ENCODE data around the gene PPM1J.

PPM1J gene

GRCh38 chr1:112704391-112704933 lies 10.7 kb downstream of the PPM1J start:
- DNase-seq = no peak

GRCh38 chr1:112703706-112704105 lies 11.4 kb downstream of the PPM1J start:
- no peak for DNase-seq

GRCh38 chr1:112702420-112703261 lies 12.5 kb downstream of the PPM1J start:
- no peak for DNase-seq

GRCh38 chr1:112702067-112702395 lies 13.1 kb downstream of the PPM1J start:
- no peak for DNase-seq

DNA sequence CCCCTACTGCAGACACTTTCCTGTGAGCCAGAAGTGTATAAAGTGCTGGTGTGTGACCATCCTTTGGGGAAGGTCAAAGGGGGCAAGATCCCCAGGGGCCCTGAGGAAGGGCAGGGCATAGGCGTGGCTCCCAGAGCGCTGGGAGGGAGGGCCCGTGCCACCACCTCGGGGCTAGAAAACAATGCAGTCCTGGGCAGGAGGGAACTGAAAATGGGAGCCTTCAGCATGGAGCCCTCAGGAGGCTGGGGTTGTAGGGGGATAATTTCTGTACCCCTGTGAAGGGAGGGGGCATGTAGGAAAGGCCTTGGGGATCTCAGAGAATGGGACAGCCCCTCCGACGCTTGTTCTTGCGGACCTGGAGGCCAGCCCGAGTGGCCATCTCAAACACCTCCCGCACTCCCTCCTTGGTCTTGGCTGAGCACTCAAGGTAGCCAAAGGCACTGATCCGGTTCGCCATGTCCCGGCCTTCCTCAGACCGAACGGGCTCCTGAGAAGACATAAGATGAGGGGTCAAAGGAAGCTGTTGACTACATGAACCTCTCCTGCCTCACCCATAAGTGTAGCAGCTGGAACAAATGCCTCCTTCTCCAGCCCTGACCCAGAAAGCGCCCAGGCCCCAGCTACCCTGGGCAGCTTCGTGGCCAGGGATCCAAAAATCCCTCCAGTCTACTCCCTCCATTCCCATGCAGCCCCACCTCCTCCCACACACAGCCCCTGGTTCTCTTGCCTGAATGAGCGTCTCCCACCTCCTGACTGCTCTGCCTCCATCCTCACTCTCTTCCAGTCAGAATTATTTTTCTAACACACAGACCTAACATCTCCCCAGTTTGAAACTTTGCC lies 13.7 kb downstream of the PPM1J start:
- DNase-seq = no peak

GRCh38 chr1:112700290-112701226 lies 14.6 kb downstream of the PPM1J start:
- DNase-seq = peak; percentile 80

DNA sequence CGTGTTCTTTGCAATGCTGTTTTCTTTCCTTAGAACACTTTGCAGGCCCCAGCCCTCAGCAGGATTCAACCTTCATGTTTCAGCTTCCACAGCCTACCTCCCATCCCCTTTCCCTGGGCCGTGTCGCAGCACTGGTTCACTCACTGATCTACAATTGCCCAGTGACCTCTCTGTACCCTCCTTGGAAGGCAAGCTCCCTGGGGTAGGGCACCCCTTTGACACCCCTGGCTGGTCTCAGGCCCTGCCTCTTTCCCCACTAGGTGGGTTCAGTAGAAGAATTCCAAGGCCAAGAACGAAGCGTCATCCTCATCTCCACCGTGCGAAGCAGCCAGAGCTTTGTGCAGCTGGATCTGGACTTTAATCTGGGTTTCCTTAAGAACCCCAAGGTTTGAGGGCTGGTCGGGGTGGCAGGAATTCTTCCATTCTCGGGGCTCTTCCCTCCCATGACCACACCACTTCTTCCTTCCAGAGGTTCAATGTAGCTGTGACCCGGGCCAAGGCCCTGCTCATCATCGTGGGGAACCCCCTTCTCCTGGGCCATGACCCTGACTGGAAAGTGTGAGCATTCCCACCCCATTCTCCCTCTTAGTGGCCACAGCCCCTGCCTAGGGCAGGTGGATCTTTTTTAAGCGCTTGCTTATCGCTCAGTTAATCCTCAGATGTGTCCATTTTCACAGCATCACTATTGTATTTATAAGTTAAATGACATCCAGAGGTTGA lies 15.5 kb downstream of the PPM1J start:
- DNase-seq = no peak

DNA sequence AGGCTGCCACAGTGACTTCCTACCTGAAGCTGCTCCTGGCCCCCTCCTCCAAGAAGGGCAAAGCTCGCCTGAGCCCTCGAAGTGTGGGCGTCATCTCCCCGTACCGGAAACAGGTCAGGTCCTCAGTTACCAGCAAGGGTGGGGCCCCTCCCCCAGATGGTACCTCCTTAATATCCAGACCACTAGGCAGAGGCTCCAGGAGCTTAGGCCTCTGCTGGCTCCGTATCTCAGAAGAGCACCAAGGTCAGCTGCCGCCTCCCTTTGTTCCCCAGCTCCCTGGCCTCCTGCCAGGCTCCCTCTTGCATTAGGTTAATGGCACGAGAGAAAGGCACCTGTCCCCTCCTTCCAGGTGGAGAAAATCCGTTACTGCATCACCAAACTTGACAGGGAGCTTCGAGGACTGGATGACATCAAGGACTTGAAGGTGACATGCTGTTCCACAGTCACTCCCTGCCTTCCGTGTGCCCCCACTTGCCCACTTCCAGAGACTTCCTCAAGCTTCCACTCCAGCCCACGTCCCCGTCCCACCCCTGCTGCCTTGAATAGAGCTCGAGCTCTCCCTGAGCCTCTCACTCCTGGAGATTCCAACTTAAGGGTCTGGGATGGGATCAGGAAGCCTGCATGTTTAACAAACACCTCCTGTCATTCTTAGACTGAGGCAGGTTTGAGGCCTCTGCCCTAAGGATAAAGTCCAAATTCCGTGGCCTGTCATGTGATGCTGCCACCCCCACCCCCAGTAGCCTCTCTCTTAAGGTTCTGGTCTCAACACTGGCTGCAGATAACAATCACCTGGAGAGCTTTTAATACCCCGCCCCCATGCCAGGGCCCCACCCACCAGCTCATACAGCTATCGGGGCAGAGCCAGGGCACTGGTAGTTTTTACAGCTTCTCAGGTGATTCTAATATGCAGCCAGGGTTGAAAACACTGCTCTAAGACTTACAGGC lies 16.5 kb downstream of the PPM1J start:
- DNase-seq = no peak

GRCh38 chr1:112697781-112698201 lies 17.3 kb downstream of the PPM1J start:
- DNase-seq = no peak

DNA sequence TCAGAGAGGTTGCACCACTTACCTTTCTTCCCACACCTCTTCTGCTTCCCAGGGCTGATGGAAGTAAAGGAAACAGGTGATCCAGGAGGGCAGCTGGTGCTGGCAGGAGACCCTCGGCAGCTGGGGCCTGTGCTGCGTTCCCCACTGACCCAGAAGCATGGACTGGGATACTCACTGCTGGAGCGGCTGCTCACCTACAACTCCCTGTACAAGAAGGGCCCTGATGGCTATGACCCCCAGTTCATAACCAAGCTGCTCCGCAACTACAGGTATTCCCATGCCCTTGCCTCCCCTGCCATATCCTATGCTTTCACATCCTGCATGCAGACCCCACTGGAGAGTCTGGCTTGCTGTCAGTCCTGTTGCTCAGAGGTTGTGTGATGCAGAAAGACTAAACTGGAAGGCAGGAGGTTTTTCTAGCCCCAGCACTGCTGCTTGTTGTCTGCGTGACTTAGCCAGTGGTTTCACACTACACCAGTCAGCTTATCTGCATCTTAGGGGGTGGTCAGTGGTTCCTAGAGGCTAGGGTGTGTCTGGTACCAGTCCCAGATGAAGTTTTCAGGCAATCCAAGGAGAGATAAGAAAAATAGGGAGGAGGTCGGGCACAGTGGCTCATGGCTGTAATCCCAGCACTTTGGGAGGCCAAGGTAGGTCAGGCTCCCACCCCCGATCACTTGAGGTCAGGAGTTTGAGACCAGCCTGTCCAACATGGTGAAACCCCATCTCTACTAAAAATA lies 18.4 kb downstream of the PPM1J start:
- no peak for DNase-seq

GRCh38 chr1:112695276-112695675 lies 19.9 kb downstream of the PPM1J start:
- no peak for DNase-seq

GRCh38 chr1:112694363-112694929 lies 20.7 kb downstream of the PPM1J start:
- DNase-seq = no peak

DNA sequence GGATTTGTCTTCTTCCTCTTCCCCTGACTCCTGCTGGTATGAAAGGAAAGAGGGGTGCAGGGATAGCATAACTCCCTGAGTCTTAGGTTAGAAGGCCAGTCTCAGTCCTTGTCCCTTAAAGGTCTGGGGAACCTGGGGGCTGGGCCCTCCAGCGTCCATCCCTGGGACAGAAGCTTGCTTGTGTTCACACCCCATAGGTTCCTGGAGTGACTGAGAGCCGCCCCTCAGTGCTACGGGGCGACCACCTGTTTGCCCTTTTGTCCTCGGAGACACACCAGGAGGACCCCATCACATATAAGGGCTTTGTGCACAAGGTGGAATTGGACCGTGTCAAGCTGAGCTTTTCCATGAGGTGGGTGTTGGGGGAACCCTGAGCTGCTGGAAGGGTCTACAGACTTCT lies 21.3 kb downstream of the PPM1J start:
- DNase-seq = no peak

GRCh38 chr1:112692681-112693080 lies 22.5 kb downstream of the PPM1J start:
- no peak for DNase-seq

DNA sequence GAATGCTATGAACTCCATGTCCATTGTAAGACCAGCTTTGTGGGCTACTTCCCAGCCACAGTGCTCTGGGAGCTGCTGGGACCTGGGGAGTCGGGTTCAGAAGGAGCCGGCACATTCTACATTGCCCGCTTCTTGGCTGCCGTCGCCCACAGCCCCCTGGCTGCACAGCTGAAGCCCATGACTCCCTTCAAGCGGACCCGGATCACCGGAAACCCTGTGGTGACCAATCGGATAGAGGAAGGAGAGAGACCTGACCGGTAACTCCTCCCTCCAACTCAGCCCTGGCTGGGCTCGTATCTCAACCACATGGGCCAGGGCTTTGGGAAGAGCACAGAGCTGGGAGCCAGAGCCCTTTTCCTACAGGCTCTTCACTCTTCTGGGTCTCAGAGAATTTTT lies 25.3 kb downstream of the PPM1J start:
- no peak for DNase-seq

- DNase-seq = no peak
Observed at GRCh38 chr1:112689196-112689841, 25.8 kb downstream of the PPM1J start.

DNA sequence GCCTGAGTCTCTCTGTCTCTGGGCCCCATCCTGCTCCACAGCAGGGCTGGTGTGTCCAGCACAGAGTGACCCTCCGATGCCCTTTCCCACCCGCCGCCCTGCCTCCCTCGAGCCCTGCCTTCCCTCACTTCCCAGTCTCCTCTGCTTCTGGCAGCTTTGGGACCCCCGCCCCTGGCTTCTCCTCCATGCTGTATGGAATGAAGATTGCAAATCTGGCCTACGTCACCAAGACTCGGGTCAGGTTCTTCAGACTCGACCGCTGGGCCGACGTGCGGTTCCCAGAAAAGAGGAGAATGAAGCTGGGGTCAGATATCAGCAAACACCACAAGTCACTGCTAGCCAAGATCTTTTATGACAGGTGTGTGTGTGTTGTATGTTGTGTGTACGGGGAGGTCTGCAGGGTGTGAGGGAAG lies 26.3 kb downstream of the PPM1J start:
- no peak for DNase-seq

DNA sequence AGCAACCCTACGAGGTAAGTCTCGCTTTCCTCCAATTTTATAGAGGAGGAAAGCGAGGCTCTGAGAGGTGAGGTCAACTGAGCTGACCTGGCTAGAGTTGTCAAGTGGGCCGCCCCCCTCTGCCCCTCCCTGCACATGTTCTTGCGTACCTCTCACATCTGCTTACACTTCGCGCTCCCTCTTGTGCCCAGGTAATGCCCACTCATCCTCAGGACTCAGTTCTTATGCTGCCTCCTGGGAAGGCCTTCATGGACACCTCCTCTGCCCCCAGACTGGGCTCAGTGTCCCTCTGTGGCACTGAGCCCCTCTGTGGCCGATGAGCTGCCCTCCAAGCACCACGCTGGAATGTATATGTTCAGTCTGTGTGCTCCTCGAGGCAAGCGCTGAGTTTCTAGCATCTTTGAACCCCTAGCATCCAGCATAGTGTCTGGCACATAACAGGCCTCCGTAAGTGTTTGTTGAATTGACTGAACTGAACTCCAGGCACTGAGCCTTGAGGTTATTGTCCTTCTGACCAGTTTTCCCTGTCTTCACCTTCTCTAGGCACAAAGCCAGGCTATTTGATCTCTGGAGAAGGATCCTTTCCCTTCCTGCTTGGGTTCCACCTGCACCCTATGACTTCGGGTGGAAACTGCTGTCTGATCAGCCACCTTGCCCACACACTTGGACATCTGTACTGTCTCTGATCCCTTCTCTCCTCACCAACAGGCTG lies 27.2 kb downstream of the PPM1J start:
- DNase-seq = no peak

GRCh38 chr1:112687361-112687760 lies 27.8 kb downstream of the PPM1J start:
- no peak for DNase-seq
